Panc1 (cell line): ENCODE results near the gene DBH. TPM values are rescaled to one million over a fixed set of nuclear protein-coding genes. Genes with fewer than 3 reads are reported as not detected.

Experiments
- ATAC-seq: fragments of 200-7000 bp; cut with Tn5 transposase; 2 replicates; pipeline ENCODE4 v1.9.1; 2020; ENCODE audit warnings: mild to moderate bottlenecking, moderate library complexity
- BruUV-seq: library from RNA; stranded (reverse); fragments of 400-500 nt; replicated peaks from 2 replicates; lab custom pipeline; 2021; lab: Mats Ljungman, UMichigan
- CTCF ChIA-PET: fragments of 300-600 bp; sonication (Branson Sonifier 250); formaldehyde crosslinking; loops from one replicate; lab custom pipeline; 2022; ENCODE audit warnings: antibody characterized with exemption; lab: Charles Lee
- POLR2A ChIA-PET: fragments of 300-600 bp; sonication (Branson Sonifier 250); formaldehyde crosslinking; loops from one replicate; lab custom pipeline; 2022; ENCODE audit warnings: antibody characterized with exemption; lab: Charles Lee
- DNase-seq: peaks from one replicate; pipeline ENCODE4 v3.0.0-alpha.2; 2010; ENCODE audit warnings: low read depth, low spot score
- H3K27ac ChIP-seq: 2 replicates; pipeline ENCODE4 v1.5.1; 2011; ENCODE audit warnings: mild to moderate bottlenecking, low read length, inconsistent platforms
- H3K27me3 ChIP-seq: fragments of 200-500 bp; sonication (Bioruptor generic); 2 replicates; pipeline ENCODE4 v1.6.0; 2014; ENCODE audit warnings: low read length, inconsistent platforms; ENCODE audit not compliant: control insufficient read depth, insufficient read depth
- H3K36me3 ChIP-seq: fragments of 200-500 bp; sonication (Bioruptor generic); 2 replicates; pipeline ENCODE4 v1.5.1; 2014; ENCODE audit warnings: inconsistent platforms, mild to moderate bottlenecking, low read length, moderate library complexity; ENCODE audit not compliant: control insufficient read depth, insufficient read depth
- H3K4me1 ChIP-seq: 2 replicates; pipeline ENCODE4 v1.5.1; 2011; ENCODE audit warnings: inconsistent platforms, mild to moderate bottlenecking, low read length, moderate library complexity; ENCODE audit not compliant: control insufficient read depth, insufficient read depth
- H3K4me3 ChIP-seq, 2 experiments: 2 replicates each; pipeline ENCODE4 v1.5.1; 2011 to 2012; ENCODE audit warnings: low read depth in 2 of 2, low read length in 2 of 2, mild to moderate bottlenecking in 2 of 2, inconsistent platforms in 1 of 2, moderate library complexity in 1 of 2
- H3K9me3 ChIP-seq: fragments of 200-500 bp; sonication (Bioruptor generic); 2 replicates; pipeline ENCODE4 v1.5.1; 2014; ENCODE audit warnings: low read depth, mild to moderate bottlenecking, inconsistent platforms, low read length, moderate library complexity; ENCODE audit not compliant: control insufficient read depth, insufficient read depth
- POLR2AphosphoS5 ChIP-seq: IDR thresholded peaks from 2 replicates; pipeline ENCODE4 v1.6.1; 2012; ENCODE audit warnings: mild to moderate bottlenecking, low read depth, low read length, moderate library complexity
- SIN3A ChIP-seq: IDR thresholded peaks from 2 replicates; pipeline ENCODE4 v1.6.1; 2012; ENCODE audit warnings: low read depth, mild to moderate bottlenecking, low read length, moderate library complexity, borderline replicate concordance; ENCODE audit not compliant: insufficient read depth
- TCF7L2 ChIP-seq: IDR thresholded peaks from 2 replicates; pipeline ENCODE4 v1.6.1; 2011; ENCODE audit warnings: mild to moderate bottlenecking, low read depth, low read length, inconsistent platforms
- in situ Hi-C: cut with HindIII; loops from 2 replicates; pipeline ENCODE4 v1.10.0; 2016; ENCODE audit warnings: low sequenced_read_pairs, low pct_unique_long_range_greater_than_20kb
- intact Hi-C: fragments of 100-400 bp; cut with micrococcal nuclease; formaldehyde crosslinking; loops from one replicate; pipeline ENCODE4 v1.10.0; 2022; ENCODE audit not compliant: unreplicated experiment
- total RNA-seq: library from RNA; stranded (reverse); gene quantifications from one replicate; pipeline ENCODE4 v1.2.1, GENCODE V29; 2021; ENCODE audit not compliant: unreplicated experiment
- TF ChIP-seq, protein P1 (sequence below), 2 experiments: IDR thresholded peaks; 2 replicates each; pipeline ENCODE4 v1.6.1; 2011 to 2012; ENCODE audit warnings: low read depth in 2 of 2, control low read depth in 1 of 2, low read length in 1 of 2, mild to moderate bottlenecking in 1 of 2, moderate library complexity in 1 of 2; ENCODE audit not compliant: insufficient read depth in 1 of 2
- TF ChIP-seq, protein P2 (sequence below): fragments of 450-650 bp; IDR thresholded peaks from 2 replicates; pipeline ENCODE4 v1.5.1; 2017; ENCODE audit warnings: mild to moderate bottlenecking

Gene DBH
- total RNA-seq, 1 experiment from 2014 or later, result not detected

DNA sequence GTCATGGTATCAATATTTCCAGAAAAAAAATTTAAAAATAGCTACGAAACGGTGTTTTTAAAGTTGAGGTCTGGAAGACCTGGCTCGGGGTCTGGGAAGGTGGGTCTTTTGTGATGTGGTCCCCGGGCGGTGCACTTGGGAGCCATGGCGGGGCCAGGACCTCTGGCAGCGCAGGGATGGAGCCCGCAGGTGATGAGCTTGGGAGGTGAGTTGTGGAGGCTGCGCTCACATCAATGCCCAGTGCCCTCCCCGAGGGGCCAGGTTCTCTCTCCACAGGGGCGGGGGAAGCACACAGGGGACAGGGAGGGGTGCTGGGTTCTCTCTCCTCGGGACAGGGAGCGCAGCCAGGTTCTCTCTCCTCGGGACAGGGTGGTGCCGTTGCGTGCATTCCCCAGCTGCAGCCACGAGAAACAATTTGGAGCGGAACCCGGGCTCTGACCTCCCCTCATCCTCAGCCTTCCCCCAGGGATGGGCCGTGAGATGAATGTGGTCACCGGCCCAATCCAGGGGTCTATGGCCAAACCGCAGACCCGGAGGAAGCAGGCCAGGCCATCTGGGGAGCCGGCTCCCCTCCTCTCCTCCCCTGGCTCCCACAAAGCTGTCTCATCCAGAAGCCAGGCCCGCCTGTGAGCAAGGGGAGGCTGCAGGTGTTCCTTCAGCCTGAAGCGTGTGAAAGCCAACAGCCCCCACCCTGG lies 25.8 kb downstream of the DBH start:
- no peak overlapping the region for H3K27ac ChIP-seq
- H3K4me1 ChIP-seq, result no peaks in the 10 kb centered on the region
- ChIA-PET POLR2A (no interaction called here), CTCF (no interaction called here)
- DNase-seq, result no peak
- H3K9me3 ChIP-seq, result no peaks in the 10 kb centered on the region
- no peak overlapping the region for H3K4me3 ChIP-seq
- no peaks in the 10 kb centered on the region for H3K36me3 ChIP-seq
- in situ Hi-C loops (no loop called here), intact Hi-C loops (no loop called here)
- BruUV-seq, result no TSS peak
- H3K27me3 ChIP-seq, result no peaks in the 10 kb centered on the region; the same call in 1 of the 2 replicates
- no peak for ATAC-seq
- TF ChIP-seq SIN3A (no peak), POLR2AphosphoS5 (no peak), TCF7L2 (no peak)
- TF ChIP-seq, protein P1, sequence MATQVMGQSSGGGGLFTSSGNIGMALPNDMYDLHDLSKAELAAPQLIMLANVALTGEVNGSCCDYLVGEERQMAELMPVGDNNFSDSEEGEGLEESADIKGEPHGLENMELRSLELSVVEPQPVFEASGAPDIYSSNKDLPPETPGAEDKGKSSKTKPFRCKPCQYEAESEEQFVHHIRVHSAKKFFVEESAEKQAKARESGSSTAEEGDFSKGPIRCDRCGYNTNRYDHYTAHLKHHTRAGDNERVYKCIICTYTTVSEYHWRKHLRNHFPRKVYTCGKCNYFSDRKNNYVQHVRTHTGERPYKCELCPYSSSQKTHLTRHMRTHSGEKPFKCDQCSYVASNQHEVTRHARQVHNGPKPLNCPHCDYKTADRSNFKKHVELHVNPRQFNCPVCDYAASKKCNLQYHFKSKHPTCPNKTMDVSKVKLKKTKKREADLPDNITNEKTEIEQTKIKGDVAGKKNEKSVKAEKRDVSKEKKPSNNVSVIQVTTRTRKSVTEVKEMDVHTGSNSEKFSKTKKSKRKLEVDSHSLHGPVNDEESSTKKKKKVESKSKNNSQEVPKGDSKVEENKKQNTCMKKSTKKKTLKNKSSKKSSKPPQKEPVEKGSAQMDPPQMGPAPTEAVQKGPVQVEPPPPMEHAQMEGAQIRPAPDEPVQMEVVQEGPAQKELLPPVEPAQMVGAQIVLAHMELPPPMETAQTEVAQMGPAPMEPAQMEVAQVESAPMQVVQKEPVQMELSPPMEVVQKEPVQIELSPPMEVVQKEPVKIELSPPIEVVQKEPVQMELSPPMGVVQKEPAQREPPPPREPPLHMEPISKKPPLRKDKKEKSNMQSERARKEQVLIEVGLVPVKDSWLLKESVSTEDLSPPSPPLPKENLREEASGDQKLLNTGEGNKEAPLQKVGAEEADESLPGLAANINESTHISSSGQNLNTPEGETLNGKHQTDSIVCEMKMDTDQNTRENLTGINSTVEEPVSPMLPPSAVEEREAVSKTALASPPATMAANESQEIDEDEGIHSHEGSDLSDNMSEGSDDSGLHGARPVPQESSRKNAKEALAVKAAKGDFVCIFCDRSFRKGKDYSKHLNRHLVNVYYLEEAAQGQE (IDR thresholded peaks at IDR 0.05; ENCODE audit: insufficient read depth in 1 of 2, low read depth in 2 of 2, low read length in 1 of 2), result no peak
- TF ChIP-seq, protein P2, sequence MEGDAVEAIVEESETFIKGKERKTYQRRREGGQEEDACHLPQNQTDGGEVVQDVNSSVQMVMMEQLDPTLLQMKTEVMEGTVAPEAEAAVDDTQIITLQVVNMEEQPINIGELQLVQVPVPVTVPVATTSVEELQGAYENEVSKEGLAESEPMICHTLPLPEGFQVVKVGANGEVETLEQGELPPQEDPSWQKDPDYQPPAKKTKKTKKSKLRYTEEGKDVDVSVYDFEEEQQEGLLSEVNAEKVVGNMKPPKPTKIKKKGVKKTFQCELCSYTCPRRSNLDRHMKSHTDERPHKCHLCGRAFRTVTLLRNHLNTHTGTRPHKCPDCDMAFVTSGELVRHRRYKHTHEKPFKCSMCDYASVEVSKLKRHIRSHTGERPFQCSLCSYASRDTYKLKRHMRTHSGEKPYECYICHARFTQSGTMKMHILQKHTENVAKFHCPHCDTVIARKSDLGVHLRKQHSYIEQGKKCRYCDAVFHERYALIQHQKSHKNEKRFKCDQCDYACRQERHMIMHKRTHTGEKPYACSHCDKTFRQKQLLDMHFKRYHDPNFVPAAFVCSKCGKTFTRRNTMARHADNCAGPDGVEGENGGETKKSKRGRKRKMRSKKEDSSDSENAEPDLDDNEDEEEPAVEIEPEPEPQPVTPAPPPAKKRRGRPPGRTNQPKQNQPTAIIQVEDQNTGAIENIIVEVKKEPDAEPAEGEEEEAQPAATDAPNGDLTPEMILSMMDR, result no peak

DNA sequence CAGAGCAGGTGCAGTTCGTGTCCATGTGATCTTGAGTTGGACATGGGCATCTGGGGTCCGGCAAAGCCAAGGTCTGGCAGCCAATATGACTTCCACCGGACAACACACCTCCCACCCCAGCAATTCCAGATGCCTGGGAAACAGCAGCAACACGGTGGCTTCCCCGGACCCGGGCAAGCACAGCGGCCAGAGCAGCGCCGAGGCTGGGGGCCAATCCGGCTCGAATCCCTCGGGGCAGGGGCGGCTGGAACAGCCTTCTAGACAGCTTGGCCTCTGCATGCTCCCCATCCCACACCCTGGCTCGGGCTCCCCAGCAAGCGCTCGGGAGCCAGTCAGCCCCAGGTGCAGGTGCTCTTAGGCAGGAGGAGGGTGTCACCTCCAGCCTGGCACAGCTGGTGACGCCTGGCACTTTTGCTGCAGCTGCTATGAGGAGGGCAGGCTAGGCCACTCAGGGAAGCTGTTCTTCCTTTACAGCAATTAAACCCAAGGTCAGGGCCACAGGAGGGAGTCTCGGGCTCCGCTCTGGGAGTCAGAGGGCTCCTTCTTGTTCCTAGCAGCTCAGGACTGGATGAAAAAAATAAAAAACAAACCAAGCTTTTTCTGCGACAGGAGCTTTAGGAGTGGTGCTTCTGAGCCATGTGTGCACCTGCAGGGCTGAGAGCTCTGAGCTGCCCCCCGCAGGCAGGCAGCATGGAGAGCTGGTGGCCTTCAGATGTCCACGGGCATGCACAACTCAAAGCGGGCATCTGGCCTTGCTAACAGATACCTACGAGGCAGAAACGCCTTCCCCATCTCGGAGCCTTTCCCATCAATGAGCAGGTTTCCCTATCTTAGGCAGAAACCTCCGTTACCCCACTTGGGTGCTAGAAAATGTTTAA lies 28.2 kb downstream of the DBH start:
- no peaks in the 10 kb centered on the region for H3K9me3 ChIP-seq
- ChIA-PET POLR2A (no interaction called here), CTCF (no interaction called here)
- BruUV-seq, result no TSS peak
- in situ Hi-C loops (no loop called here), intact Hi-C loops (no loop called here)
- H3K36me3 ChIP-seq, result no peaks in the 10 kb centered on the region
- no peak for DNase-seq
- no peak for ATAC-seq
- no peak overlapping the region for H3K27ac ChIP-seq
- H3K27me3 ChIP-seq, result no peaks in the 10 kb centered on the region
- H3K4me1 ChIP-seq, result no peaks in the 10 kb centered on the region
- no peak for TF ChIP-seq POLR2AphosphoS5
- TF ChIP-seq SIN3A, result no peak
- TF ChIP-seq, protein P1 (IDR thresholded peaks at IDR 0.05; ENCODE audit: insufficient read depth in 1 of 2, low read depth in 2 of 2, low read length in 1 of 2), result no peak
- no peak for TF ChIP-seq TCF7L2
- TF ChIP-seq, protein P2, result no peak
- no peak overlapping the region for H3K4me3 ChIP-seq
